ENCODE measurements around the gene TSEN15.

Gene TSEN15

GRCh38 chr1:184112176-184112948 lies 60.8 kb downstream of the TSEN15 start:
- no peak for DNase-seq

DNA sequence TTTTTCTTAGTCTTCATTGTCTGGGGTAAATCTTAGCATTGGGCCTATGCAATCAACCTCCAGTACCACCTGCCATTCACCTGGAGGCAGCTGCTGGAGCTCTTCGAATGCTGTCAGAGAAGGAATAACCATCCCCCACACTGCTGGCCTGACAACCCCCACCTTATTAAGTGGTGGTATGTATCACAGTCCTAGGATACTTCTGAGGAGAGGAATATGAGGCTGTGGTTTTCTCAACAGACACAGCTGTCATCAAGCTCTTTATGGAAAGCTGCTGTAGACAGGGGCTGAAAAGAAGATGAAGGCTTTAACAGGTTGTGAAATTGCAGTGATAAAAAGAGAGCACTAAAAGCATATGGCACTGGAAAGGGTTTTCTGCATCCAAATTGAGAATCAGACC lies 61.7 kb downstream of the TSEN15 start:
- DNase-seq = no peak

DNA sequence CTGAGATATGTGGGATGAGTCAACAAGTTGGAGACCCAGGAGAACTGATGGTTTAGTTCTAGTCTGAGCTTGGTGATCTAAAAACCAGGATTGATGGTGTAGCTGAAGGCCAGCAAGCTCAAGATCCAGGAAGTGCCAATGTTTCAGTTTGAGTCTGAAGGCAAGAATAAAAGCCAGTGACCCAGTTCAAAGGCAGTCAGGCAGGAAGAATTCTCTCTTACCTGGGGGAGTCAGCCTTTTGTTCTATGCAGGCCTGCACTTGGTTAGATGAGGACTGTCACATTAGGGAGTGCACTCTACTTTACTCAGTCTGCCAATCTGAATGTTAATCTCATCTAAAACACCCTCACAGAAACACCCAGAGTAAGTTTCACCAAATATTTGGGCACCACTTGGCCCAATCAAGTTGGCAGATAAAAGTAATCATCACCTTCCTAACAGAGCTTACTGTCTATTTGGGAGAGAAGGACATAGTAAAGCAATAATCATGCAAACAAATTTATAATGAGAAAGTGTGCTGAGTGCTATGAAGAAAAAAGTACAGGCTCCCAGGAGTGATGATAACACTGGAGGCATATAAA lies 63.4 kb downstream of the TSEN15 start:
- DNase-seq = no peak

- no peak for DNase-seq
These were observed 64.8 kb downstream of the TSEN15 start for GRCh38 chr1:184116287-184116686.

DNA sequence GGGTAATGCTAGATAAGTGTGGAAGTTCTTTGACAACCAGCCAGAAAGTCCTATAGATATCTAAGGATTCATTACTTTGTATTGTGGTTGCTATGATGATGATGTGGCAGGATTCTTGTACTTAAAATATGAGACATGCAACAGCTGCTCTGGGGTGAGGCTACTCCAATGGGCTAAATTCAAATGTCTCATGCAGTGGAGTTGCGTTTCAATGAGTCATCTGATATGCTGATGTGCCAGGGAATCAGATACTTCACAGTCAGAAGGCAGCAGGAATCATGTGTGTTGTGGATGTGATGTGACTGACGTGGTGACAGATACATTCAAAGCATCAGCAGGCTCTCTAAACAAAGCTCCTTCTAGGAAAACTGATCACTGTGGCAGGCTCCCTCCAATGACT lies 66.5 kb downstream of the TSEN15 start:
- DNase-seq = peak; percentile 61

Measured in T1000 (cell line).